ENCODE data around the gene WBP2NL.

DNA sequence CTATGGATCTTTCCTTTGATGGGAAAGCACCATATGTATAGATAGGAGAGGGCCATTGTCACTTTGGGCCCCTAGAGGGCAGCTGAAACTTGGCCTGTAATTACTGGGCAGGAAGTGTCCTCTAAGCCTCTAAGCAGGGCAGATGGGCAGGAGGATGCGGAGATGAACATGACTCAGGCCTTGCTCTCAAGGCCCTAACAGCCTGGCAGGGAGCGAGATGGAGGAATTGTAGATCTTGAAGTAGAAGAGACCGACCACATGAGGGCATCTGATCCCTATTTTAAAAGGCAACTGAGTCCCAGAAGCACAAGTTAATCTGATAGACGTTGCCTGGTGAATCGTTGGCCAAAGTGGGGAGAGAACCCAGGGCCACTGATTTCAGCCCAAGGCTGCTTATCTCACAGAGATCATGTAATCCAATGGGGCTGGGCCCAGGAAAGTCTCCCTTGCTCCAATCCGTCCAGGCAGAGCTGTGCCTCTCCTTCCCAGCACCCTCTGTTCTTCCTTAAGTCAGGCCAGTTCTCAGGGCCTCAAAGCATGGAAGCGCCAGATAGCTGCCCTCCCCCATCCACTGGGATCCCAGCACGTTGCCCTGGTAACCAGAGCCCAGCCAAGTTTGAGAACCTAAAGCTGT lies 31.9 kb upstream of the WBP2NL start:
- TF ChIP-seq, protein P1, sequence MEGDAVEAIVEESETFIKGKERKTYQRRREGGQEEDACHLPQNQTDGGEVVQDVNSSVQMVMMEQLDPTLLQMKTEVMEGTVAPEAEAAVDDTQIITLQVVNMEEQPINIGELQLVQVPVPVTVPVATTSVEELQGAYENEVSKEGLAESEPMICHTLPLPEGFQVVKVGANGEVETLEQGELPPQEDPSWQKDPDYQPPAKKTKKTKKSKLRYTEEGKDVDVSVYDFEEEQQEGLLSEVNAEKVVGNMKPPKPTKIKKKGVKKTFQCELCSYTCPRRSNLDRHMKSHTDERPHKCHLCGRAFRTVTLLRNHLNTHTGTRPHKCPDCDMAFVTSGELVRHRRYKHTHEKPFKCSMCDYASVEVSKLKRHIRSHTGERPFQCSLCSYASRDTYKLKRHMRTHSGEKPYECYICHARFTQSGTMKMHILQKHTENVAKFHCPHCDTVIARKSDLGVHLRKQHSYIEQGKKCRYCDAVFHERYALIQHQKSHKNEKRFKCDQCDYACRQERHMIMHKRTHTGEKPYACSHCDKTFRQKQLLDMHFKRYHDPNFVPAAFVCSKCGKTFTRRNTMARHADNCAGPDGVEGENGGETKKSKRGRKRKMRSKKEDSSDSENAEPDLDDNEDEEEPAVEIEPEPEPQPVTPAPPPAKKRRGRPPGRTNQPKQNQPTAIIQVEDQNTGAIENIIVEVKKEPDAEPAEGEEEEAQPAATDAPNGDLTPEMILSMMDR (IDR thresholded peaks at IDR 0.05; ENCODE audit: poor library complexity, severe bottlenecking) = peak; percentile 67
- TF ChIP-seq, protein P2, sequence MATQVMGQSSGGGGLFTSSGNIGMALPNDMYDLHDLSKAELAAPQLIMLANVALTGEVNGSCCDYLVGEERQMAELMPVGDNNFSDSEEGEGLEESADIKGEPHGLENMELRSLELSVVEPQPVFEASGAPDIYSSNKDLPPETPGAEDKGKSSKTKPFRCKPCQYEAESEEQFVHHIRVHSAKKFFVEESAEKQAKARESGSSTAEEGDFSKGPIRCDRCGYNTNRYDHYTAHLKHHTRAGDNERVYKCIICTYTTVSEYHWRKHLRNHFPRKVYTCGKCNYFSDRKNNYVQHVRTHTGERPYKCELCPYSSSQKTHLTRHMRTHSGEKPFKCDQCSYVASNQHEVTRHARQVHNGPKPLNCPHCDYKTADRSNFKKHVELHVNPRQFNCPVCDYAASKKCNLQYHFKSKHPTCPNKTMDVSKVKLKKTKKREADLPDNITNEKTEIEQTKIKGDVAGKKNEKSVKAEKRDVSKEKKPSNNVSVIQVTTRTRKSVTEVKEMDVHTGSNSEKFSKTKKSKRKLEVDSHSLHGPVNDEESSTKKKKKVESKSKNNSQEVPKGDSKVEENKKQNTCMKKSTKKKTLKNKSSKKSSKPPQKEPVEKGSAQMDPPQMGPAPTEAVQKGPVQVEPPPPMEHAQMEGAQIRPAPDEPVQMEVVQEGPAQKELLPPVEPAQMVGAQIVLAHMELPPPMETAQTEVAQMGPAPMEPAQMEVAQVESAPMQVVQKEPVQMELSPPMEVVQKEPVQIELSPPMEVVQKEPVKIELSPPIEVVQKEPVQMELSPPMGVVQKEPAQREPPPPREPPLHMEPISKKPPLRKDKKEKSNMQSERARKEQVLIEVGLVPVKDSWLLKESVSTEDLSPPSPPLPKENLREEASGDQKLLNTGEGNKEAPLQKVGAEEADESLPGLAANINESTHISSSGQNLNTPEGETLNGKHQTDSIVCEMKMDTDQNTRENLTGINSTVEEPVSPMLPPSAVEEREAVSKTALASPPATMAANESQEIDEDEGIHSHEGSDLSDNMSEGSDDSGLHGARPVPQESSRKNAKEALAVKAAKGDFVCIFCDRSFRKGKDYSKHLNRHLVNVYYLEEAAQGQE (IDR thresholded peaks at IDR 0.05; ENCODE audit: borderline replicate concordance) = no peak
- TF ChIP-seq TAF1 (IDR thresholded peaks at IDR 0.05; ENCODE audit: low read depth) (no peak), POLR2AphosphoS5 (IDR thresholded peaks at IDR 0.05) (no peak), EZH2 (IDR thresholded peaks at IDR 0.05; ENCODE audit: borderline replicate concordance, insufficient read depth, low read length, poor library complexity, severe bottlenecking) (no peak), RAD21 (conservative IDR thresholded peaks at IDR 0.05) (peak; percentile 73), EP300 (conservative IDR thresholded peaks at IDR 0.05; ENCODE audit: poor library complexity, severe bottlenecking) (no peak), MXI1 (conservative IDR thresholded peaks at IDR 0.05; ENCODE audit: poor library complexity, severe bottlenecking) (no peak)
